ENCODE results near the gene OLFML2B. TPM values are rescaled to one million over a fixed set of nuclear protein-coding genes. Genes with fewer than 3 reads are reported as not detected.
"Not testable (repeated sequence)": the region's sequence is repeated elsewhere in the genome, so short reads cannot be mapped to it uniquely, and the experiment has no call there.

OLFML2B gene
- total RNA-seq, 4 donors from 2014 or later, result 12.5 to 27.2 (median 16.8) TPM

GRCh38 chr1:162023181-162023546 lies 505 bp downstream of the OLFML2B start:
- DNase-seq (ENCODE audit: low spot score), result no peak
- TF ChIP-seq CTCF (IDR thresholded peaks at IDR 0.05), result no peak
- ATAC-seq (ENCODE audit: low FRiP score), result peak; percentile 3

- no peak for TF ChIP-seq CTCF (IDR thresholded peaks at IDR 0.05)
- ATAC-seq (ENCODE audit: low FRiP score) (no peak), DNase-seq (ENCODE audit: low spot score) (no peak)
Observed at GRCh38 chr1:162022626-162023025, 1.0 kb downstream of the OLFML2B start.

GRCh38 chr1:162021124-162021523 lies 2.5 kb downstream of the OLFML2B start:
- ATAC-seq (ENCODE audit: low FRiP score), result no peak
- no peak for DNase-seq (ENCODE audit: low spot score)
- TF ChIP-seq CTCF (IDR thresholded peaks at IDR 0.05), result no peak

- no peak for ATAC-seq (ENCODE audit: low FRiP score)
- no peak for TF ChIP-seq CTCF (IDR thresholded peaks at IDR 0.05)
- DNase-seq (ENCODE audit: low spot score), result no peak
Observed at GRCh38 chr1:162020150-162020549, 3.5 kb downstream of the OLFML2B start.

- no peak for ATAC-seq (ENCODE audit: low FRiP score)
- TF ChIP-seq CTCF (IDR thresholded peaks at IDR 0.05), result no peak
- DNase-seq (ENCODE audit: low spot score), result no peak
Observed at GRCh38 chr1:162019446-162019845, 4.2 kb downstream of the OLFML2B start.

GRCh38 chr1:162019006-162019405 lies 4.7 kb downstream of the OLFML2B start:
- DNase-seq (ENCODE audit: low spot score) (no peak), ATAC-seq (ENCODE audit: low FRiP score) (no peak)
- no peak for TF ChIP-seq CTCF (IDR thresholded peaks at IDR 0.05)

- ATAC-seq (ENCODE audit: low FRiP score) (no peak), DNase-seq (ENCODE audit: low spot score) (no peak)
- no peak for TF ChIP-seq CTCF (IDR thresholded peaks at IDR 0.05)
Observed at GRCh38 chr1:162018418-162018817, 5.3 kb downstream of the OLFML2B start.

- not testable (repeated sequence) for DNase-seq (ENCODE audit: low spot score); ATAC-seq (ENCODE audit: low FRiP score)
Observed at GRCh38 chr1:162017791-162018190, 5.9 kb downstream of the OLFML2B start.

Data from omental fat pad (tissue), 4 donors.